GM19468 (cell line): ENCODE measurements around the gene XPNPEP2.
A peak's percentile ranks its signal among the peaks of the same experiment; 100 is the strongest.

ENCODE experiments used
- ATAC-seq: cut with Tn5 transposase; IDR thresholded peaks from one replicate; pipeline ENCODE4 v1.9.1; 2021; ENCODE audit warnings: mild to moderate bottlenecking, moderate library complexity, moderate number of reproducible peaks; ENCODE audit not compliant: unreplicated experiment; ENCODE audit errors: extremely low read depth

XPNPEP2 gene

DNA sequence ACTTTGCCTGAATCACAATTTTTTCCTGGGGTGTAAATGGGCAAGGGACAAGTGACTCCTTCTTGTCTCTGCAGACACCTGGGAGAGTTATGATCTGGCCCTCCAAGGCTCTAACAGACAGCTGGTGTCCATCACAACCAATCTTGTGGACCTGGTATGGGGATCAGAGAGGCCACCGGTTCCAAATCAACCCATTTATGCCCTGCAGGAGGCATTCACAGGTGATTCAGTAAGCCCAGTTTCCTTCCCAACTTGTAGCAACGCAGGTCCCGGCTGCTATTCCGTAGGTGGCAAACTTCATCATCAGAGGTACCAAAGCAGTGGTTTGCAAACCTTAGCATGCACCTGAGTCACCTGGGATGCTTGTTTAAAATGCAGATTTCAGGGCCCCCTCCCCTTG is 8.8 kb downstream of the XPNPEP2 start:
- ATAC-seq = no peak

DNA sequence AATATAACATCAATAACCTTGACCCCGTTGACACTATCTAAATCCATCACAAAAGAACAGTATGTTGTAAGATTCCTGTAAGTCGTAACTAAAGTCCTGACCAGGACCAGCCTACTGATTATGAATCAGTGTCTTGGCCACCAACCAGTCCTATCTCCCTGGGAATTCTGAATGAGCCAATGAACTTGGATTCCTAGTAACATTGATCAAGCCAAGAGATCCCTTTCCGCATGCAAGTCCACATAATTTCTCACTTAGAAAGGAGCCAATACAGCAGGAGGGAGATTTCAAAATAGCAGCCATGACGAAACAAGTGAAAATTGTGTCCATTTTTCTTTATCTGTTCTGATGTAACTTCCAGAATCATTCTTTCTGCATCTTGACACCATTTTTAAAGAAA is 9.5 kb downstream of the XPNPEP2 start:
- ATAC-seq = no peak

DNA sequence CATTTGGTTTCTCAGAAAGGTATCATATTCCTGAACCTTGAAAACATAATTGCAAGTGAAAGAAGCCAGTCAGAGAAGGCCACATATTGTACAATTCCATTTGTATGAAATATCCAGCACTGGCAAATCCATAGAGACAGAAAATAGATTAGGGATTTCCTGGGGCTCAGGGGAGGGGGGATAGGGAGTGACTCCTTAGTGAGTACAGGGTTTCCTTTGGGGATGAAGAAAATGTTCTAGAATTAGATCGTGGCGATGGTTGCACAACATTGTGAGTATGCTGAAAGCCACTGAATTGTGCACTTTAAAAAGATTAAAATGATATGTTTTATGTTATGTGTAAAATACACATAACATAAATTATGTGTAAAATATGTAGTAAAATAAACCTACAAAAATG is 10.3 kb downstream of the XPNPEP2 start:
- ATAC-seq = no peak

DNA sequence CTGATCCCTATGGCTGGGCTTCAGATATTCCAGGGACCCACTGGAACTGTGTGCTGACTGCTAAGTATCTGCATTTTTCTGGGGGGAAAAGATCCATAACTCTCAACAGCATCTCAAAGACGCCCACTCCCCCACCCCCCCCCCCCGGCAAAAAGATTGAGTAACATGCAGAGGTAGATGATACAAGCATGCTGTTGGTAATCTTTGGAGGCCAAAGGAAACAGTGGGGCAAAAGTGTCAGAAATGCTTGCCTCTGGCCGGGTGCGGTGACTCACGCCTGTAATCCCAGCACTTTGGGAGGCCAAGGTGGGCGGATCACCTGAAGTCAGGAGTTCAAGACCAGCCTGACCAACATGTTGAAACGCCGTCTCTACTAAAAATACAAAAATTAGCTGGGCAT is 12.2 kb downstream of the XPNPEP2 start:
- ATAC-seq = no peak

DNA sequence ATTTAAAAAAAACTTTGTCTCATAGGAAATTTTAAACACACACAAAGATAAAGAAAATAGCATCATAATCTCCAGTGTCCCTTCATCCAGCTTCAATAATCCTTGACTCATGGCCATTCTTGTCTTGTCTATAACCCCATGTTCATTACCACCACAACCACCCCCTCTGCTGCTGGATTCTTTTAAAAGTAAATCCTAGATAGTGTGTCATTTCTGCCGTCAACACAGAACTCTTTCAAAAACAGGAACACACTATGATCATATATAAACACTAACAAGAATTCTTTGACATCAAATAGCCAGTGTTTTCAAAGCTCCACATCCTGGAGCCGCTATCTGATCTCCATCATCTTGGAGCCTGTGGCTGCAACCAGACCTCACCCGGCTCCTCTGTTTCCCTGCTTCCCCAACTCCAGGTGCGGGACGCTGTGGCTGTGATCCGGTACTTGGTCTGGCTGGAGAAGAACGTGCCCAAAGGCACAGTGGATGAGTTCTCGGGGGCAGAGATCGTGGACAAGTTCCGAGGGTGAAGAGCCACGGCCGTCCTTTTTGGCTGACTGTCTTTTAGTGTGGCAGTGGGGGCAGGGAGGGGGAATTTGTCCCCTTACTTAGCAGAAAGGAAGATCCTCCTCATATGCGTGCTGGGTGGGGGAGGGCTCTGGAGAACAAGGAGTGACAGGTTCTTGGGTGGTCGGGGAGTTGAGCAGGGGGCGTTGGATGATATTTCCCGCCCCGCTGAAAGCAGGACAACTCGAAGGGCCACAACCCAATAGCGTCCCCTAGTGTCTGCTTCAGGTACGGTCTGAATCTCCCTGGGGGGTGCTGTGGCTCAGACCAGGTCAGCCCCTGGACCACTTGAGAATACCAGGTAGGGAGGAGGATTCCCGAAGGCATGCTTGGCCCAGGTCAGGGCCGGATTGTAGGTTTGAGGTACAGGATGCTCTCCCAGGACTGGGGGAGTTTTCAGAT is 15.6 kb downstream of the XPNPEP2 start:
- no peak for ATAC-seq

DNA sequence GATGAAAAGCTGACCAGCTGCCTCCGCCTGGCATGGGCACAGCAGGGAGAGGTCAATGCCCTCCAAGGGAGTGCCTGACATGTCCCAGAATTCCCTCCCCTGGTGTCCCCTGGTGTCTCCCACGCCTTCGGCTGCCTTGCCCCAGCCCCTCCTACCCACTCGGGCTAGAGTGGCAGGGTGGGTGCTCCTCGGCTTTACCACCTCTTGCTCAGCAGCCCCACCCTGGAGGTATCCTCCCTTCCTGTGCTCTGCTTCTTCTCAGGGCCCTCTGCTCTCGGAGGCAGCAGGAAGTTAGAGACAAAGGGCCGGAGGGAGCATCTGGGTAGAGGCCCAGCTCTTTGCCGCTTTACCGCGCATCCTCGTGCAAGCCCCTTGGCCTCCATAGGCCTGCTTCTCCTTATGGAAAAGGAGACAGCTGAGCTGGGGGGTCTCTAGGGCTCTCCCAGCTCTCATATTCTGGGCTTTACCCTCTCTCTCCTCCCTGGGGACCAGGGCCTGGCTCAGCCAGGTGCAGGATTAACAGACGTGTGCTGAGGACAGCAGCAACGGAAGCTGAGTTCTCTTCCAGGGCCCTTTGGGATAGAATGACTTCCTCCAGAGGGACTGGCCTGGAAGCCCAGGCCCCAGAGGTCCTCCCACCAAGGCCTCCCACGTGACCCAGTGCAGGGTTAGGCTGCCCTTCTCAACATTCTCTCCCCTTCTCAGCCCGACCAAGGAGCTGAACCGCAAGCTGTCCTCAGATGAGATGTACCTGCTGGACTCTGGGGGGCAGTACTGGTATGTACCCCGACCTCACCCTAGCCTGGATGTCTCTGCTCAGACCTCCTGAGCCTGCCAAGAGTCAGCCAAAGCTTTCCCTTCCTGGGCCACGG is 17.2 kb downstream of the XPNPEP2 start:
- ATAC-seq = no peak

DNA sequence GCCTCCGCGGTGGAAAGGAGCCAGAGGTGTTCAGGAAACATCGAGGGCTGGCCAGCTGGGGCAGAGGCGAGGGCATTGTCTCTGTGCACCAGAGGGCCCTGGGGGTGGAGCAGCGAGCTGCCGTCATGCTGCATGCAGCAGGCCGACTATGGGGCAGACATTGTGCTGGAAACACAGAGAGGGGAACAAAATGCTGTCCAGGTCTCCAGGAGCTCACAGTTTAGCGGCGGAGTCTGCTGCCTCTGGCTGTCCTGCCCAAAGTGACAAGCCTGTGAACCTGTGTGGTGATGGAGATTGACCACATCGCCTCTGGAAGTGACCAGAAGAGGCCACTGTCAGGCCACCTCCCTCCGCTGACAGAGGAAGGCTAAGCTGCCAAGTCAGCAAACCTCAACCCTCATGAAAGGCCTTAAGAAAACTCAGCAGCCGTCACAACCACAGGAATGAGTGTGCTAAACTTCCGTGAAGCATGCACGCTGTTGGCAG is 20.8 kb downstream of the XPNPEP2 start:
- ATAC-seq = no peak

DNA sequence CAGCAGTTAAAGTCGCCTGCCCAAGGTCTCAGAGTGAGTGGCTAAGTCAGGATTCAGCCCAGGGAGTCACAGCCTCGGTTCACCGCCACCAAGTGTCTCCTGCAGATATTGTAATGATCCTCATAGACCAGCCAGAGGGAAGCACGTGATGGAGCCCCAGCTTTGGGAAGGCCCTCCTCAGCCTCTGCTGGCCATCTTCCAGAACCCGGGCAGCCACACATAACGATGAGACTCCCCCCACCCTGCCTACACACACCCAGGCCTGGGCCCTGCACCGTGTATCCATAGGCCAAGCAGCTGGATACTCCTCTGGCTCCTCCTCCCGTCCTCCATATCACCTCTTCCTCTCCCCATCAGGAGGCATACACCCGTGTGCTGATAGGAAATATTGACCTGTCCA is 21.4 kb downstream of the XPNPEP2 start:
- ATAC-seq = no peak

DNA sequence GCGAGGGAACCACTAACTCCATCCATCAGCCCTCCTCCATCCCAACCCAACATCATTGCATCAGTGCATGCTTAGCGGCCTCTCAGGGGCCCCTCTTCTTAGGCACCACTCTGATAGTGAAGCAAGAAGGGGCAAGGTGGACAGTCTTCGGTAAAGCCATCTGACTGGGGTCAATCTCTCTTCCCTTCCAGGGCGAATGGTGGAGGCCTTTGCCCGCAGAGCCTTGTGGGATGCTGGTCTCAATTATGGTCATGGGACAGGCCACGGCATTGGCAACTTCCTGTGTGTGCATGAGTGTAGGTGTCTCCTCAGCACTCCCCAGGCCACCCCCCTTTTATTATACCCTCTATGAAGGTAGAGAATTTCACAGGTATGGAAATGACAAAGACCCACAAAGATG is 22.2 kb downstream of the XPNPEP2 start:
- ATAC-seq = no peak

DNA sequence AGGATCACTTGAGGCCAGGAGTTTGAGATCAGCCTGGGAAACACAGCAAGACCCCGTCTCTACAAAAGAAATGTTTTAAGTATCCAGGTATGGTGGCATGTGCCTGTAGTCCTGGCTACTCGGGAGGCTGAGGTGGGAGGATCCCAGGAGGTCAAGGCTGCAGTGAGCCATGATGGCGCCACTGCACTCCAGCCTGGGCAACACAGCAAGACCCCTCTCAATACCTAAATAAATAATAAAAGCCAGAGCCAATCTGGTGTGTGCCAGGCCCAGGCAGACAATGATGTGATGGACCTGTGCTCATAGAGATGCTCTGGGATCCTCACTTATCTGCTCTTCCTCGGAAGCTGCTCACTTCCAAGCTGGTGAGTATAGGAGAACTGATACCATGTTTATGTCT is 22.8 kb downstream of the XPNPEP2 start:
- ATAC-seq = no peak

DNA sequence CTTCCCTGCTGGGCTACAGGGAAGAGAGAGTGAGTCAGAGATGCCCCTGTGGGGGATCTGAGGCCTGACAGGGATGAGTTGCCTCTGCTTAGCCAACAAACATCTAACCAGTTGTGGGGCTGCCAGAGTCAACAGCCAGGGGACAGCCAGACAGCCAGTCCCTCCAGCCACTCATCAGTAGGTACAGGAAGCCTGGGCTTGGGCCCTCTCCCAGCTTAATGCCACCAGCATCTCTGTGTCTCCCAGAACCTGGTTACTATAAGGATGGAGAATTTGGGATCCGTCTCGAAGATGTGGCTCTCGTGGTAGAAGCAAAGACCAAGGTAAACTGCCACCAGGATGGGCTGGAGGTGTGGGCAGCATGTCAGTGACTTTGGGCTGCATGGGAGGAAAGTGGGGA is 23.7 kb downstream of the XPNPEP2 start:
- ATAC-seq = no peak

DNA sequence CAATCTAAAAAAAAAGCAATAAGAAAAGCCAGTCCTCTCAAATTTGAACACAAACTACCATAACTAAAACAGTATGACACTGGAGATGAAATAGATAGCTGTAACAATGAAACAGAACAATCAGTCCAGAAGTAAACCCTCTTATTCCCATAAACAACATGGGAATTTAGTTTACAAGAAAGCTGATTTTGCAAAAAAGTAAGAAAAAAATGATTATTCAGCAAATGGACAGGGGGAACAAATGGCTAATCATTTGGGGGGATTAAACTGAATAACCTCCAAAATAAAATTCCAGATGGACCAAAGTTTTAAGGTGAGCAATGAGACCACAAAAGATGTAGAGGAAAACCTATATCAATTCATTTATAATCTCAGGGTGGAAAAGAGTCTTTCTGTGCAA is 24.9 kb downstream of the XPNPEP2 start:
- ATAC-seq = no peak

DNA sequence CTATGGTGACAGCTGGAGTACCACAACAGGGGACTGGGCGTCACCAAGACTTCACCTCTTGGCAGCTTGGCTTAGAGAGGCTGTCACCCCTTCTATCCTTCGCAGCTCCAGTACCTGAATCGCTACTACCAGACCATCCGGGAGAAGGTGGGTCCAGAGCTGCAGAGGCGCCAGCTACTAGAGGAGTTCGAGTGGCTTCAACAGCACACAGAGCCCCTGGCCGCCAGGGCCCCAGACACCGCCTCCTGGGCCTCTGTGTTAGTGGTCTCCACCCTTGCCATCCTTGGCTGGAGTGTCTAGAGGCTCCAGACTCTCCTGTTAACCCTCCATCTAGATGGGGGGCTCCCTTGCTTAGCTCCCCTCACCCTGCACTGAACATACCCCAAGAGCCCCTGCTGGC is 29.4 kb downstream of the XPNPEP2 start:
- no peak for ATAC-seq

DNA sequence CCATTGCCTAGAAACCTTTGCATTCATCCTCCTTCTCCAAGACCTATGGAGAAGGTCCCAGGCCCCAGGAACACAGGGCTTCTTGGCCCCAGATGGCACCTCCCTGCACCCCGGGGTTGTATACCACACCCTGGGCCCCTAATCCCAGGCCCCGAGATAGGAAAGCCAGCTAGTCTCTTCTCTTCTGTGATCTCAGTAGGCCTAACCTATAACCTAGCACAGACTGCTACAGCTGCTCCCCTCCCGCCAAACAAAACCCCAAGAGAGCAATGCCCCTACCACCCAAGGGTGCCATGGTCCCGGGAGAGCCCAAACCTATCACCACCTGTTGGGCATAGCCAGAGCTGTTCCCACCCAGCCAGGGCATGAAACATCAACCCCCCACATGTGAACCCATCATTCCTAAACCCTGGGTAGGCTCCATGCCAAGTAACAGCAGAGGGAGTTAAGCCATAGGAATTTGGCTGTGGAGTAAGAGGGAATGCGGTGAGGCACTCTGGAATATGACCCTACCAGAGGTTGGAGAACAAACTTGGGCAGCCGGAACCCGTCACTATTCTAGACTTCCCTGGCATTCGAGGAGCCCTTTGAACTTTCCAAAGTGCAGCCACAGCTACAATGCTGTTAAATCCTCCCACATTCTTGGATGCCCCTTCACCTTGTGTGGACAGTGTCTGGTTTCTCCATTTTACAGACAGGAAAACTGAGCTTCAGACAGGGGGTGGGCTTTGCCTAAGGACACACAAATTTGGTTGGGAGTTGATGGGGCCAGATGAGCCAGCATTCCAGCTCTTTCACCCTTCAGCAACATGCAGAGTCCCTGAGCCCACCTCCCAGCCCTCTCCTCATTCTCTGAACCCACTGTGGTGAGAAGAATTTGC is 30.0 kb downstream of the XPNPEP2 start:
- no peak for ATAC-seq

DNA sequence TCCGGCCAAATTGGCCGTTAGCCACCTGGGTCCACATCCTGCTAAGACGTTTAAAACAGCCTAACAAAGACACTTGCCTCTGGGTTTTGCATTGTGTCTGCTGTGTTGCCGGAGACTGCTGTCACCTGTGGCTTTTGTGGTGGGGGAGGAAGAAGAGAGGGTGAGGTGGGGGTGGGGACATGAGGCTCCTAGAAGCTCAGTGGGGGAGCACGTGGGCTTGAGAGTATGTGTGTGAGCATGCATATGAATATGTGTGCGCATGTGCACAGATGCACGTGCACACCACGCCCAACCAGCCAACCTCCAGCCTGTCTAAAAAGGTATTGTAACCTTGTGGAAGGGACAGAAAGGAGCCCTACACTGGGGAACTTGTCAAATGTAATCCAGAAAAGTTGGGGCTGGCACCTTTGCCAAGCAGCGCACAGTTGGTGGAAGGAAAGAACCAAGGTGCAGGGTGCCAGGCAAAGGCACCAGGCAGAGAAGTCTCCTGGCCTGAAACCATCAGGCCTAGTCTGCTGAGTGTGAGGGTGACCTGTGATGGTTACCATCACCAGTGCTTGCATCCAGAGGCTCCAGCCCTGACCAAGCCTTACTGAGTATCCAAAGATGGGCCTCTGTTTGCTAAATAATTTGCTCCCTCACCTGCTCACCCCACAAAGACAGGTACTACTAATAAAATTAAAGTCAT is 30.8 kb downstream of the XPNPEP2 start:
- no peak for ATAC-seq

DNA sequence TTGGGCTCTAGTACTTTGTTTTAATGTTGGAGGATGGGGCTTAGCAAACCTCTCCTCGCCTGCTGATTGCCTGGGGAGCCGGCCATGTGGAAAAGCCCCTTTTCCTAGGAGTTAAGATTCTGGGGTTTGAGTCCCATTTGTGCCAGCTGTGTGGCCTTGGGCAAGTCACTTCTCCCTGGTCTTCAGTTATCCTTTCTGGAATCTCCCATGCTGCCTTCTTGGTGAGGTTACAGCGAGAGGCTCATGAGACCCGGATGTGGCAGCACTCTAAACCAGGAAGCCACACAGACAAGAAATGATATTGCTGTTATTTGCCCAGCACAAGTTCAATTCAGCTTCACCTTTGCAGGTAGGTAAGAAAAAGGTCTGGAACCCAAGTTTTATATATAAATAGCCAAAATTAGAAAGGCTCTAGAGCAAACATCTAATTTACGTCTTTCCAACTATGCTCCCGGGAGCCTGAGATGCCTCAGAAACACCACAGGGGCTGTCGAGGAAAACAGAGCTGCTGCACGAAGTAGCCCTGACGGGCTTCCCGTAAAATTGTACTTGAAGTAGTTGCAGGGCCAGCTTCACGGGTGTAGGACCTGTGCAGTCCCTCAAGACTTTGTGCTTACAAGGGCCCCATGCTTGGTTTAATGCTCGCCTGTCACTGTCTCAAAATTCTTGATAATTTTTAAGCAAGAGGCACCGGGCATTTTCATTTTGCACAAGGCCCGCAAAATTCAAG is 32.7 kb downstream of the XPNPEP2 start:
- no peak for ATAC-seq

DNA sequence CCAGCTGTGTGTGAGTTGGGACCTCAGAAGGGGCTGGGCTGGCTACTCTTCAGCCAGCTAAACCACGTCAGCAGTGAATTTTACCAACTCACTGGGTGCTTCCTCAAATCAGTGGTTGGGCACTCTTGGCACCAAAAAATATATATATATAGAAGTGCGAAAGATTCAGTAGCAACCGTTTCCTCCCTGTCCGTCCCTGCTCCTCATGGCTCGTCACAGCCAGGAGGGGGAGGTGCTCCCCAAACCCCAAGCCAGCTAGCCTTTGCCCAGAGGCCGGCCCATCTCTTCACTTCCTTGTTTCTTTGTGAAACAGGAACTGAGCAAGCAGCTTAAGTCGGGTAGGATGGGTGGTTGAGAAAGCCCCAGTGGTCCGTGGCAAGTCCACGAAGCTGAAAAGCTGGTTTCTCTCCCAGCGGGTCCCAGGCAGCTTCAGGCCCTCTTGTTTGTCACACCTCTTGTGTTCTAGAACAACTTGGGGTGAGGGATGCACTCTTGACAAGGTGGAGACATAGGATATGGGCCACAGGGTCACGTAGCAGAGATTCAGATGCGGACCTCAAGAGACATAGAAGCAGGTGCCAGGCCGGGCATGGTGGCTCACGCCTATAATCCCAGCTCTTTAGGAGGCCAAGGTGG is 34.1 kb downstream of the XPNPEP2 start:
- peak; percentile 60 for ATAC-seq

DNA sequence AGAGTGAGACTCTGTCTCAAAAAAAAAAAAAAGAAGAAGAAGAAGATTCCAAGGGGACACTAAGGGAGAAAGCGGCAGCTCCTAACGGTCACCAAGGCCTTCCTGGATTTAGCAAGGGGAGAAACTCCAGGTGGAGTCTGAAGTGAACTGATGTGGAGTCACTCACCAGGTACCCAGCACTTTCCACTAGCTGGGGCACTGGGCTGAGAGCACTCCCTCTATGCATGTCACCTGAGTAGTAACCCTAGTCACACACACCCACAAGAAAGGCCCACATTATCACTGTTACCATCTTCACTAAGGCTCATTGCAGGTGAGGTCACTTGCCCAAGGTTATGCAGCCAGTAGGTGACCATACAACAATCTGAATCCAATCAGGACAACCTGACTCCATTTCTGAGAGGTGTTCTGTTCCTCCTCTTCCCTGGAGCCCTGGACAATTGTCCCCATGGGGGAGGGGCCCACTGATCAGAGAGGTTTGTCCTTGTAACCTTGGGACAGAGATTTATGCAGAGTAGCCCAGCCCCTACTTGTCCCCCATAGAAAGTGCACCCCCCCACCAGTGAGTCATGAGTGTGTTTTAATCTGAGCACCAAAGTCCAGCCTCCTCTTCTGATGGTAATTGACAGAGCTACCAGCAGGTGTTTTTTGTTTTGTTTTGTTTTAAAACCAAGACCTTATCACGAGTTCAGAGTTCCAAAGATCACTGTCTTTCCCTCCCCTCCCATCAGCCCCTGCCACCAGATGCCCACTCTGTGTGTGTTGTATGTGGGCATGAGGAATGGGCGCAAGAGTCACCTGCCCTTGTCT is 35.1 kb downstream of the XPNPEP2 start:
- ATAC-seq = no peak
